SK-N-DZ (cell line): ENCODE measurements around the gene SLC9A9.
"Not testable (repeated sequence)": the region's sequence is repeated elsewhere in the genome, so short reads cannot be mapped to it uniquely, and the experiment has no call there.

ENCODE experiments used
- DNase-seq: peaks from one replicate; pipeline ENCODE4 v3.0.0-alpha.2; 2015; ENCODE audit warnings: low spot score

Gene SLC9A9

DNA sequence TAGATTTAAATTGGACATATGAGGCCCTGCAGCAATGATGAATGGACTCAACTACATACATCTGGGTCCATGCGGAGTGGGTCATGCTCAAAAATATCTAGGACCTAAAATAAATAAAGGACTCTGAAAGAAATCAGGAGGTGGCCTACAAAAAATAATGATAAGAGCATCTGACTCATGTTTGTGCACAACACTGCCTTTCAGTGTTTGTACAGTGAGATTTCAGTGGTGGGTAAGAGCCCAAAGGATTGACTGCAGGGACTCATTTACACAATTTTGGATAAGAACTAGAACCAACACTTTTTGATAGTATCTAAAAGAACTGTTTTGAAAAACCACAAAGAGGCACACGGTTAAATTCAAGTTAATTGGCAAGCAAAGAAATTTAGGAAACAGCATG is 285.5 kb downstream of the SLC9A9 start:
- DNase-seq = no peak

DNA sequence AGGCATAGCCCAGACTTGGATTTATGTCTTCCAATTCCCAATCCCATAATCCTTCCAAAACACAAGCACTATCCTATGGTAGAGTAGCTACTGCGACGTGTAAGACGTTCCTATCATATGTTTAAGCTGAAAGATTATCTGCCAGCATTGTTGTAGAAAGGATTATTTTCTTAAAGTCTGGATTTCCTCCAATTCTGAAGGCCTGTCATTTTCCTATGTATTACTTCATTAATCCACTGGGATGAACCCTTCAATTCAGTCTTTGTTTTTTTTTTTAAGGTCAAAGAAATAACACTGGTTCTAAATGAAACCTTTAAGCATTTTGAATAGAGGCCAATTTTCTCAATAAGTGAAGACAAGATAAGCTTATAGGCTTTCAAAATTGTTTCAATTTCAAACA is 289.0 kb downstream of the SLC9A9 start:
- no peak for DNase-seq

DNA sequence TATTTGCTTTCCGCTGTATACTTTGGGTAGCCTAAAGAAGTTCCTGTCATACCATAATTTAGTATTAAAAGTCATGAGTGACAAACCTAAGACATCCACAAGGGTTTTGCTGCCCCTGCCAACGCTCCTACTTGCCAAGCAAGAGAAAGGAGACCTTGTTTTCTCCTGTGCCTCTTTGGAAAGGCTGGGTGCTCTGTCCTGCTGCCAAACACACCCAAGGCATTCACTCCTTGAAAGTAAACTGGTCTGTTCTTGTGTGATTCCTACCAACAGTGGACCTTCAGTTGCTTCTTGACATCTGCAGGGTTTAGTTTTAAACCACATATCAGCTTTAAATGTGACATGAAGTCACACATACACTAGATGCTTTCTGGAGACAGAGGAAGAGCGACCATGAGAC is 295.4 kb downstream of the SLC9A9 start:
- no peak for DNase-seq

DNA sequence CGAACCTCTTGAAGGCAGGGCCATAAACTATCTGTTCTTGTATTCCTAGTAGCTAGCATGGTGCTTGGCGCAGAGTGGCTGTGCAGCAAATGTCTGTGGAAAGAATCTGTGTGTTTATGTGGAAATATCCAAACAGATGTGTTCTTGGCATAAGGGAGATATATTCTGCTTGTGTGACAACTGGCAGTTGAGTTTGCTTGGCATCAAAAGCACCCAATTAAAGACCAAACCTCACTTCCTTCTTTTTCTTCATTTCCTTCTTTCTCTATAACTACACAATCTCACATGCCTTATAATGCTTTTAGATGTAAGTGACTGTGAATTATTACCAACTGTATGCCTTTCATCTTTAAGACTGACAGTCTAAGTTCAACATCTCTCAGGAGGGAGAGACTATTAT is 296.5 kb downstream of the SLC9A9 start:
- DNase-seq = no peak

DNA sequence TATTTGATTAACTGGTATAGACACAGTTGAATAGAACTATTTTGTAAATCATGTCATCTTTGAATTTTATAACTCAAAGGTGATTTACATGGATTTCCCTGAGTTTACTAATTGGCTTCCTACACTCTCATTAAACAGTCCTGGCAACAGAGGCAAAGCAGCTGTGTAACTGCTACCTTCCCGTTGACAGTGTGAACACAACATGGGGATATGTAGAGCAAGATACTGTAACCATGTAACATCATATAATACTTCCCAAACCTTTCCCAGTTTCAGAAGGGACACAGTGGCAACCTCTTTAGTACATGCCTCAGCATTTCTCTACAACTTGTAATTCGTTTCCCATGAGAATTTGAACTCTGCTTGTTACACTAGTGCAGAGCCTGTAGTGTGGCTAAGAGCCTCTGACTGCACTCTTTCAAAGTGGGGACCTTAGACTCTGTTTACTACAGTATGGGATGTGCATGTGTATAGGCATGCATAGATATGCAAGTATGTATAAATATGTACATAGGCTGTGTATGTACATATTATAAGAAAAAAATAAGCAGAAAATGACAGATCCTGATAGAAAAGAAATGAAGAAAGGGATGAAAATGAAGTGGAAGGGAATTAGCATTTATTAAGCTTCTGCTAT is 299.3 kb downstream of the SLC9A9 start:
- no peak for DNase-seq

DNA sequence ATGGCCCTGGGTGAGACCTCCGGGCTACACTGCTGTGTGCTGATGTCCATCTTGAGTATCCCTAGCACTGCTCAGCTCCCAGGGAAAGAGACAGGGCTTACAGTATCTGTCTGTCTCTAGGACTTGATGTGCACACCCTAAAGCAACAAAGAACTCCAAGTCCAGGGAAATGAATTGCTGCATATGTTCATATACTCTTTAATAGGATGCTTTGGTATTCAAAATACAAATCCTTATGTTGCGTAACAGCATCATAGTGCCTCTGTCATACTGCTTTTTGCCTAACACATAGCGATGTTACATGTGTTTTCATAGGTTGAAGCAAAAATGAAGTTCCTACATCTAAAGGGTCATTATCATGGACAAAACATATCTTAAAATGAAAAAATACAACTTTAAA is 299.9 kb downstream of the SLC9A9 start:
- no peak for DNase-seq

DNA sequence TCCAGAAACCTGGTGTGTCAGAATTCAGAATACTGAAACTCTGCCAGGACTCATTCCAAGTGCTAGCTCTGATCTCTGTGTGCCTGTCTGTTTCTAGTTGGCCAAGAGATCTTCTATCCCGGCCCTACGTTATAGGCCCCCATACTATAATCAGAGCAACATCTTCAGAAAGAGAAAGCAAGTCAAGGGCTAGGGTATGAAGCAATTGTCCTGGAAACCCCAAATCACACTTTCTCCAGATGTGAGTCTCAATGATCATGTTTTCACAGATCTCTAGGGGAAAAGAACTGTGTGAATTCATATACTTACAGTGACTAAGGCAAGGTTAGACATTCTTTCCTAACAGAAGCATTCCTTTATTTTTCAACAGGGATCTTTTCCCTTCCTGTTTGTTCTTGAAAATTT is 309.7 kb downstream of the SLC9A9 start:
- no peak for DNase-seq

DNA sequence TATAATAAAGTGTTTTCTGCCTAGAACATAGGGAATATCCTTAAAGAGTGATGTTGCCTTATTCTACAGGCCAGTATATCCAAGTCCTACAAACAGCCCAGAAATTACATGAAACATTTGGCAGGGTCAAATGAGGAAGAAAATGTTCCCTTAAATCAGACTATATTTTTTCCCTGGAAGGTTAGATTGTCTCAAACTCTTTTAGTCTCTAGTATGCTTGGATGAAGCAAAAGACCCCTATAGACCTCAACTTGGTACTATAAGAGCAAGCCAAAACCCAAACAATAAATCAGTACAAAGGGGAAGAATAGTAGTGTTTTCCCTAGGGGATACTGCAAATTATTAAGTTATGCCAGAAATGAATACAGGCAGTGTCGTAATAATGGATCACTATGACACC is 310.2 kb downstream of the SLC9A9 start:
- DNase-seq = no peak

DNA sequence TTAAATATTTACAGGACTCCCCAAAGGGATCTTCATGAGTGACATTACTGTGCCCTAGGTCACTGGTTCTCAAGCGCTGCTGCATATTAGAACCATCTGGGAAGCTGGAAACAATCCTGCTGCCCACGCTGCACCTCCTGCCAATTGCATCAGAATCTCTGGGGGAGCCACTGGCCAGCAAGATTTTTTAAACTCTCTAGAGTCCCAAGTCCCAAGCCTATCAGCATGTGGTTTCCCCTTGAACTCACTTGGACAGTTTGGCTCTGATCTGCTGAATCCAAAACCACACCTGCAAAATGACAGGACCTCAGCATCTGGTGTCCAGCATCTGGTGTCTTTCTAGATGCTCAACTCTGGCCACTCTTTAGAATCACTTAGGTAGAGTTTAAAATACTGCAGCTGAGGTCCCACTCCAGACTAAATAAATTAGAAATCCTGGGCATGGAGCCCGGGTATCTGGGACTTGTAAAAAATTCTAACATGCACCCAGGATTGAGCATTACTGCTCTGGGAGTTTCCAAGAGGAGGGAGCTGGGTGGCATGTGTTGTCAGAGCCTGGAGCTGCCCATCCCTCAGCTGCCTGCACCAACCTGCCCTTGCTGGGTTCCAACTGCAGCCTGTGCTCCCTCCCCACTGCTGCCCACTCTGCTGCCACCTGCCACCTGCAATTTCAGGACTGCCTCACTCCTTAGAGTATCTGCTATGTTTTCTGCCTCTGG is 311.3 kb downstream of the SLC9A9 start:
- DNase-seq = no peak

DNA sequence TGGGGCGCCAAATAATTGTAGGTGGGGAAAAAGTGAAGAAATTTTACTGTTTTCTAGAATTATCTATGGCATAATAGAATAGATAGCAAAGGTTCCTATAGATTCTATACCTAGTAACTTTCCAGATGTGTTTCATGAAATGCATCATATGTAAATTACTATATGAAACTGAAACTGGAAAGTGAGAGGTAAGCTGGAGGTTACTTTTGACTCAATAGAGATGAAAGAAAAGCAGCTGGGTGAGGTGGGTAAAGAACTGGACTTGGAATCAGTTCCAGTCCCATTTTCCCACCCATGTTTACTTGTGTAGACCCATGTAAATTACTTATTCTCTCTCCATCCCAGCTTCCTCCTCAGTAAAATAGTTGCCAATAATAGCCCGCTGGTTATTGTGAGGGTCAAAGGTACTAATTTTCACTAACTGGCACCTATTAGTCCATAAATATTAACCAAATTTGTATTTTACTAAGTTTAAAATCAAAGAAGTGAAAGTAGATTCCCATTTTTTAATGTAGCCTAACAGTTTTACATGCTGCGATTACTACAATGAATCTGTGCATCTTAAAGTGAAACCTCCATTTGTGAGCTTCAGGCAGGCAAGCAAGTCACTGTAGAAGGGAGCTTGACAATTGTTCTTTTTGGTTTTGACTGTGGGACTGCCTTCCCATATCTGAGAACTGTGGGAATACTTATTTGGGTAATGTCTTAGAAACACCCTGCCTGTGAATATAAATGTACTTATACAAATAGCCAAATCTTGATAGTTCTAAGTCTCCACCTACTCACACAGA is 312.1 kb downstream of the SLC9A9 start:
- DNase-seq = no peak

DNA sequence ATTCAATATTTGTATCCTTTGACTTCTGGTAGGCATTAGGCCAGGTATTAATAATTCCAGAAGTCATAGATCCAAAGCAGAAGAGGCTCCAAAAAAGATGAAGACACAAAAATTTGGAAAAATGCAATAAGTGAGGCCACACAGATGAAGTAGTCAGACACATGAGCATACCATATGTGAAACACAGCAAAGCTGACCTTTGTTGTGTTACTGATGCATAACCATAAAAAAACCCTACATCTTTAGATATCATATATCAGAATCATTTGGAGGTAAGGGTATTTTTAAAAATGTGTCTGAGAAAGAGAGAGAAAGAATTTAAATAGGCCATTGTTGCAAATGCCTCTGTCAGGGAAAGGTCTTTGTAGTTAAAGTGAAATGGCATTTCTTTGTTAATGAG is 314.9 kb downstream of the SLC9A9 start:
- no peak for DNase-seq

DNA sequence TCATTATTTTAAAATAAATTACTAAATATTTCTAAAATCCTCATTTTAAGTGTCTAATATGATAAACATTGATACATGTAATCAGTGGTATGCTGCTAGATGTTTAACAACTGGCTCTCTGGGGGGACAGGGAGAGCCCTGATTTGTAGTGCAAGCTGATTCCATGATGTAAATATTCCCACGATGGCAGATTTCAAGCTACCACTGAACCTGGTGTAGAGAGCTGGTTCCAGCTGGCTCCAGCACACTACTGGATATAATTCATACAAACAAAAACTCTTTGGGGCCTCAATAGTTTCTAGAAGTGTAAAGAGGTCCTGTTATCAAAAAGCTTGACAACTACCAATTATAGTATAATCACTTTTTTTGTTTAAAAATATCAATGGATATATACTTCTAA is 316.2 kb downstream of the SLC9A9 start:
- DNase-seq = no peak

DNA sequence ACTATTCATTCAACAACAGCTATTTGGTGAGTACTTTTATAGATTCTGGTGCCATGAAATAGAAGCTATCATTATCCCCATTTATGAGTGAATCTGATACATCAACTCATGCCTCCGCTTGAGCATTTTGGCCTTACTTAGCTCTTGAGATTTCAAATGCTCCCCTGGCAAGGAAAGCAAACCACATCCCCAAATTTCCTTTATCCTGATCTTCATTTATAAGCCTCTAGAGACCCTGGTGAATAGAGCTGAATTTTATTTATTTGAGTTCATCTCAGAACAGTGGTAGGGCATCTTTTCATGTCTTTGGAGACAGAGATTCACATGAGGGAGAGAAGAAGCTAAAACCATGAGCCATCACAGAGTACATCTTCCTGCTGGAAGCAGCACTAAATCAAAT is 317.2 kb downstream of the SLC9A9 start:
- no peak for DNase-seq

DNA sequence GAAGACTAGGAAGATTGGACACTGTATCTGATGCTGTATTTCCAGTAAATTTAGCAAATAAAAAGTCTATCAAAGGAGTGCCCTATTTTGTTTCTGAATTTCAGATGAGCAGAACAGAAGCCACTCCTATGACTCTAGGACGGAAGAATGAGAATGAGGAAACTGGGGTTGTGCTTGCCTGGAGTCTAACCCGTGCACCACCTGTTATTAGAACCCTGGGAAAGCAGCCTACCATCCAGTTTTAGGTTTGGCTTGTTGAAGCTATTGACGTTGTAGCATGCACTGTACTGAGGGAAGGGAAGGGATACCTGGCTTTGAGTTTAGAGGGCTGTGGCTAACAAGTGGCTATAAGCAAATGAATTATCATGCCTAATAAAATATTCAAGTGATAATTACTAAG is 318.5 kb downstream of the SLC9A9 start:
- DNase-seq = no peak

DNA sequence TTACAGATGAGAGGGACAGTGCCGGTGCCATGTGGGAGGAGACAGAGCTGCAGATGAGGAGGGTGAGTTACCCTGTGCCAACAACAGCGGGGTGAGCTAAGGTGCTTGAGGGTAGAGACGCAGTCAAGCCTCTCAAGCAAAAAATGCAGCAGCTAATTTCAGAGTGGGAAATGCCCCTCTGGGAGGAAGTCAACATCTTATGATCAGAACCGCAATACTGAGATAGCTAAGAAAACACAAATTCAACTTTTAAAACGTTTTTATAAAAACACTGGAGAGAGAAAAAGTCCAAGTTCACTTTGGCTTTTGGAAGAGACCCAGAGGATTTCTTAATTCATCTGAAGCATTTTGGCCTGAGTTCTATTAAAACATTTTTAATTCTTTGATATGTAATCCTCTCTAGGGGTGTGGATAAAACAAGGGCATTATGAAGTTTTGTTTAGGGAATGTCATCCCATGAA is 319.2 kb downstream of the SLC9A9 start:
- DNase-seq = no peak

DNA sequence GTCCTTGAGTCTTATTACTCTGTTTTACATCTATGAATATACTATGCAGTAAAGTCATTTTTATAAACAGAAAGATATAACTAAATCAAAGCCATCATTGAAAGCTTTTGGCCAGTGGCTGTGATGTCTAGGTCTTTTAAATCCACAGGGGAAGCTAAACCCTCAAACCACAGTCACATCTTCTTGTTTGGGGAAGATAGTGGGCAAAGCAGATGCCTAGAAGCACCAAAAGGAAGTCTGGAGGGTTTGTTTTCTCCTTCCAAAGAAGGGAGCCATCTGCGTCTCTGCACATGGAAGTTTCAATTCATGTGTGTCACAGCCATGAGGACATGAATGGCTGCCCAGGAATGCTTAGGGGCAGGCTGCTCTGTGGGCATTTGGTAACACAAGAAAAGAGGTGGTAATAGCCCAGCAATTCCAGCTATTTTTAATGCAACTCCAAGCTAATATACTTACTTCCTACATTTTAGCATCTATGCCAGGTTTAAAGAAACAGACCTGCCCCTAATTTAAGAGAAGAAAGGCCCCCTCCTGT is 322.2 kb downstream of the SLC9A9 start:
- DNase-seq = no peak

DNA sequence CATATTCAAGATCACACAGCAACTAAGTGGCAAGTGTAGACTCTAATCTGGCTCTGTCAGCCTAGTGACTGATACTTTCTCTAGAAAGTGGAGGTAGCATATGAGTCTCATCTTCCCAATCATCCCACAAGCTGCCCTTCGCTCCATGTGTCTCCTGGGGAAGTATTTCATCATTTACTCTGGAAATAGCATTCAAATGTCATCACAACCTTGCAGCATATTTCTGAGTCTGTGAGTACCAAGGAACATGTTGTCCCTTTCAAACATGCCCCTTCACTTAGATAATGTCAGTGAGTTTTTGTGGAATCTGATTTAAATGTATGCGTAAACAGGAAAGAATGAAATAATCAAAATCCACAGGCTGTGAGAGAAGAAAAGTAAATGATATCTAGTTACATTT is 322.9 kb downstream of the SLC9A9 start:
- no peak for DNase-seq

DNA sequence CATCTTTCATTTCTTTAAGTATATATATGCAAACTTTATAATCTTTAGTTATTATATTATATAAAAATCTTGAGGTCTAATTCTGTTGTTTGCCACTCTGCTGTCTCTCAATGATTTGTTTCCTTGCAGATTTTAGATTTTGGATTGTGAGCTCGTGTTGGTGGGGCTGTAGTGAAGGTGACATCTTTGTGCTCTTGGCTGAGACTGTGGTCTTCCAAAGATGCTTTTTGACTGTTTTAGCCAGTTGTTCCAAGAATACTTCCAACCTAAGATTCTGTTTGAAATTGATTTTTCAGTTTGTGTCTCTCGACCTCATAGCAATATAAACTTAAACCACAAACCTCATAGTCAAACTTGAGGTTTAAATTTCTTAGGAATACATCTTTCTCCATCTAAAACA is 326.5 kb downstream of the SLC9A9 start:
- no peak for DNase-seq

DNA sequence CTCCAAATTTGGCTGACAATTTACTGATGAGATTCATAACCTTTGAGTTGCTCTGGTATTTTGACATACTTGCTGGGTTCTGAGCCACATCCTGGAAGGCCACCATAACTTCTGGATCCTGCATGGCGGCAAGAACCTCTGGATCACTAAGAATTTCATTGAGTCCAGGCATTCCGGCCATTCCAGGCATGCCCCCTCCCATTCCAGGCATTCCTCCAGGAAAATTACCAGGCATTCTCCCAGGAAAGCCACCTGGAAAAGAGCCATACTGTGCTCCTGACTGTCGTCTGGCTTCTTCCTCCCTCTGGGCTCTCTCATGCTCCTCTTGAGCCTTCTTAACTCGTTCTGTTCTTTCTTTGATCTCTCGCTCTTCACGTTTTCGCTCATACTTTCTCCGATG is 331.1 kb downstream of the SLC9A9 start:
- not testable (repeated sequence) for DNase-seq

DNA sequence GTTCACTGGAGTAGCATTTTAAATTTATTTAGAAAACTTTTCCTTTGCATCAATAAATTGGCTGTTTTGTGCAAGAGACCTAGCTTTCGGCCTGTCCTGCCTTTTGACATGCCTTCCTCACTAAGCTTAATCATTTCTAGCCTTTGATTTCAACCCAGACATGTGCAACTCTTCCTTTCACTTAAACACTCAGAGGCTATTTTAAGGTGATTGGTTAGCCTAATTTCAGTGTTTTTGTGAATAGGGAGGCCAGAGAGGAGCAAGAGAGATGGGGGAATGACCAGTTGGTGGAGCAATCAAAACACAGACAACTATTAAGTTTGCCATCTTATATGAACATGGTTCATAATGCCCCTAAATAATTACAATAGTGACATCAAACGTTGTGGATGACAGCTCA is 333.4 kb downstream of the SLC9A9 start:
- no peak for DNase-seq

DNA sequence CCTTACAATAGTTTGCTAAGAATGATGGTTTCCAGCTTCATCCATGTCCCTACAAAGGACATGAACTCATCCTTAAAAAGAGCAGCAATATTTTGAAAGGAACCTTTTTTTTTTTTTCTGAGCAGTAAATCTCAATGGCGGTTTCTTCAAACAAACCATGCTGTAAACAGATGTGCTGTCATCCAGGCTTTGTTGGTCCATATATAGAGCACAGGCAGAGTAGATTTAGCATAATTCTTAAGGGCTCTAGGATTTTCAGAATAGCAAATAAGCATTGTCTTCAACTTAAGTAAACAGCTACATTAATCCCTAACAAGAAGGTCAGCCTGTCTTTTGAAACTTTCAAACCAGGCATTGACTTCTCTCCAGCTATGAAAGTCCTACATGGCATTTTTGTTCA is 334.2 kb downstream of the SLC9A9 start:
- DNase-seq = no peak

DNA sequence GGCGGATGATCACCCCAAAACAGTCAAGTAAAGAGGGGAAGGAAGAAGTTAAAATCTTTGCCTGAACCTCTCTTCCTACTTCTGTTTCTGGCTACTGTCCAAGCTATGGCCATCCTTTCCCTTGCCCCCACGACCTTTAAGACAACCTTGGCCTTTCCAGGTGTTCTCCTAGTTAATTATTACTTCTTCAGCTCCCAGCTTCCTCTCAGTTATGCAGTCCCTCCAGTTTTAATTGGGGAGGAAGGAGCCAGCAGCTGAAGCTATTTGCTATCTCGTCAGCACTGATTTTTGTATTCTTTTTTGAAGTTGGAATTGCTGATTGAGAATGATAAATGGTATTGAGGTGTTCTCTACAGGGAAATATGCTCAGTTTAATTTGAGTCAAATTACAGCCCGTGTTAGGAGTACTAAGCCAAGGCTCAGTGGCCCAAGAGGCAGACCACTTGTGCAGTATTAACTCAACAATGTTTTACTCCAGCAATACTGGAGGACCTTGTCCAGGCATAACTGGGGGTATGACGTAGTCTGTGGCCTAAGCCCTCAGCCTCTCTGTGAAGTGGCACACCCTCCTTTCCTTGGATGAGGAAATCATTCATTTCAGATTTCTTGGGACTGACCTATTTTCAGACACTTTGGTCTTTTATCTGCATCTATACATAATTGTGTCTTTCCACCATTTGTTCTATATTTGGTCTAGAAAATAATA is 336.9 kb downstream of the SLC9A9 start:
- DNase-seq = no peak
